Activated naive CD4-positive, alpha-beta T cell treated with anti-CD3 and anti-CD28 coated beads for 36 hours (primary cell): Measurements from ENCODE around the gene NRG3. TPM values are rescaled to one million over a fixed set of nuclear protein-coding genes. Genes with fewer than 3 reads are reported as not detected.

Experiments used
- CTCF ChIA-PET: fragments of 350-600 bp; sonication (Branson Sonifier 250); formaldehyde crosslinking; loops from one replicate; lab custom pipeline; 2021; ENCODE audit warnings: antibody characterized with exemption; lab: Charles Lee
- DNase-seq: peaks from one replicate; pipeline ENCODE4 v3.0.0-alpha.2; 2020
- H3K27ac Mint-ChIP-seq: one replicate; pipeline ENCODE4 v1.8.0; 2021; ENCODE audit warnings: mild to moderate bottlenecking, mixed read lengths
- H3K27me3 Mint-ChIP-seq: one replicate; pipeline ENCODE4 v1.8.0; 2021; ENCODE audit warnings: low read depth, mixed read lengths
- H3K36me3 Mint-ChIP-seq: one replicate; pipeline ENCODE4 v1.8.0; 2021; ENCODE audit warnings: low read depth, mixed read lengths
- H3K4me1 Mint-ChIP-seq: one replicate; pipeline ENCODE4 v1.8.0; 2021; ENCODE audit warnings: low read depth, mixed read lengths
- H3K4me3 Mint-ChIP-seq: one replicate; pipeline ENCODE4 v1.8.0; 2021; ENCODE audit warnings: mild to moderate bottlenecking, moderate library complexity, mixed read lengths
- H3K9me3 Mint-ChIP-seq: one replicate; pipeline ENCODE4 v1.8.0; 2021; ENCODE audit warnings: mixed read lengths
- intact Hi-C: fragments of 100-400 bp; cut with micrococcal nuclease; formaldehyde crosslinking; loops from one replicate; pipeline ENCODE4 v1.15.1; 2023
- total RNA-seq, 2 experiments: library from RNA; stranded (reverse); gene quantifications; one replicate each; pipeline ENCODE4 v1.2.3, GENCODE V29; 2021

The NRG3 gene
- total RNA-seq, 2 experiments from 2014 or later = not detected

- no peak for DNase-seq
- Mint-ChIP-seq H3K27me3 (no peaks in the 10 kb centered on the region), H3K9me3 (no peaks in the 10 kb centered on the region), H3K36me3 (no peaks in the 10 kb centered on the region), H3K4me3 (no peak overlapping the region), H3K4me1 (no peaks in the 10 kb centered on the region), H3K27ac (no peak overlapping the region)
- intact Hi-C loops = no loop called here
- CTCF ChIA-PET = no interaction called here
Observed at GRCh38 chr10:82453678-82454293, 578.8 kb downstream of the NRG3 start.

- Mint-ChIP-seq H3K9me3 (peaks cover 3% of the 10 kb centered on the region), H3K4me3 (no peak overlapping the region), H3K27ac (no peak overlapping the region), H3K4me1 (no peaks in the 10 kb centered on the region), H3K36me3 (no peaks in the 10 kb centered on the region), H3K27me3 (no peaks in the 10 kb centered on the region)
- intact Hi-C loops = no loop called here
- CTCF ChIA-PET = no interaction called here
- DNase-seq = no peak
Observed at GRCh38 chr10:82462910-82463551, 588.0 kb downstream of the NRG3 start.

- CTCF ChIA-PET = no interaction called here
Observed at GRCh38 chr10:82463614-82464013, 588.6 kb downstream of the NRG3 start.

GRCh38 chr10:82464191-82464818 lies 589.3 kb downstream of the NRG3 start:
- Mint-ChIP-seq H3K9me3 (peaks cover 3% of the 10 kb centered on the region), H3K36me3 (no peaks in the 10 kb centered on the region), H3K4me1 (no peaks in the 10 kb centered on the region), H3K27me3 (no peaks in the 10 kb centered on the region), H3K27ac (no peak overlapping the region), H3K4me3 (no peak overlapping the region)
- no peak for DNase-seq
- intact Hi-C loops = no loop called here
- CTCF ChIA-PET = no interaction called here

More at GRCh38 chr10:82463614-82464013, 588.6 kb downstream of the NRG3 start:
- peaks cover 3% of the 10 kb centered on the region for H3K9me3 Mint-ChIP-seq
- H3K36me3 Mint-ChIP-seq = no peaks in the 10 kb centered on the region
- no peaks in the 10 kb centered on the region for H3K4me1 Mint-ChIP-seq
- intact Hi-C loops = no loop called here
- H3K4me3 Mint-ChIP-seq = no peak overlapping the region
- DNase-seq = no peak
- H3K27me3 Mint-ChIP-seq = no peaks in the 10 kb centered on the region
- no peak overlapping the region for H3K27ac Mint-ChIP-seq

- CTCF ChIA-PET = no interaction called here
- no peak for DNase-seq
- no peaks in the 10 kb centered on the region for H3K4me1 Mint-ChIP-seq
- intact Hi-C loops = no loop called here
- H3K4me3 Mint-ChIP-seq = no peak overlapping the region
- no peak overlapping the region for H3K27ac Mint-ChIP-seq
- peaks cover 3% of the 10 kb centered on the region for H3K9me3 Mint-ChIP-seq
- no peaks in the 10 kb centered on the region for H3K36me3 Mint-ChIP-seq
- H3K27me3 Mint-ChIP-seq = no peaks in the 10 kb centered on the region
Observed at GRCh38 chr10:82464966-82465365, 590.0 kb downstream of the NRG3 start.

DNA sequence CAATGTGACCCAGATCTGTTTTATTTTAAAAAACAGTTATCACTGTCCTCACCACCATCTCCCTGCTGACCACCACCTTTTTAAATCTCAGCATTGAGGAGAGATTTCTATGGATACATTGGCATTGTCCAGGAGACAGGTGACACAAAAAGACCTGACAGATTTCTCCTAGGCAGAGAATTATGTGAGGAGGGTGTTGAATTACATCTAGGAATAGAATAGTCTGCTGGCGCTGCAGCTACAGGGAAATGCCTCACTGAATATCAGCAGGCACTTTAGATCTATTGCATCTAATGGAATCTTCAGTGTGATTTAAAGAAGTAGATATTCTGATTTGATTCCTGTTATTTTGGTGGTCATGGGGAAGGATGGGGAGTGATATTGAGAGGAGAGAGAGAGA lies 593.5 kb downstream of the NRG3 start:
- no peak for DNase-seq
- peaks cover 1% of the 10 kb centered on the region for H3K9me3 Mint-ChIP-seq
- intact Hi-C loops = no loop called here
- no peaks in the 10 kb centered on the region for H3K4me1 Mint-ChIP-seq
- H3K36me3 Mint-ChIP-seq = no peaks in the 10 kb centered on the region
- H3K4me3 Mint-ChIP-seq = no peak overlapping the region
- CTCF ChIA-PET = no interaction called here
- H3K27me3 Mint-ChIP-seq = no peaks in the 10 kb centered on the region
- H3K27ac Mint-ChIP-seq = no peak overlapping the region

GRCh38 chr10:82472406-82473335 lies 597.7 kb downstream of the NRG3 start:
- Mint-ChIP-seq H3K9me3 (peaks cover 1% of the 10 kb centered on the region), H3K27me3 (no peaks in the 10 kb centered on the region), H3K4me3 (no peak overlapping the region), H3K4me1 (no peaks in the 10 kb centered on the region), H3K27ac (no peak overlapping the region), H3K36me3 (no peaks in the 10 kb centered on the region)
- intact Hi-C loops = no loop called here
- CTCF ChIA-PET = no interaction called here
- DNase-seq = no peak

GRCh38 chr10:82477776-82478175 lies 602.8 kb downstream of the NRG3 start:
- H3K4me1 Mint-ChIP-seq = no peaks in the 10 kb centered on the region
- no peaks in the 10 kb centered on the region for H3K36me3 Mint-ChIP-seq
- intact Hi-C loops = no loop called here
- H3K9me3 Mint-ChIP-seq = peaks cover 4% of the 10 kb centered on the region
- no peak overlapping the region for H3K27ac Mint-ChIP-seq
- CTCF ChIA-PET = no interaction called here
- no peak overlapping the region for H3K4me3 Mint-ChIP-seq
- no peak for DNase-seq
- no peaks in the 10 kb centered on the region for H3K27me3 Mint-ChIP-seq

- no peak overlapping the region for H3K27ac Mint-ChIP-seq
- intact Hi-C loops = no loop called here
- no peaks in the 10 kb centered on the region for H3K36me3 Mint-ChIP-seq
- CTCF ChIA-PET = no interaction called here
- no peak for DNase-seq
- H3K9me3 Mint-ChIP-seq = peaks cover 8% of the 10 kb centered on the region
- no peak overlapping the region for H3K4me3 Mint-ChIP-seq
- H3K27me3 Mint-ChIP-seq = no peaks in the 10 kb centered on the region
- no peaks in the 10 kb centered on the region for H3K4me1 Mint-ChIP-seq
Observed at GRCh38 chr10:82492647-82493046, 617.7 kb downstream of the NRG3 start.

DNA sequence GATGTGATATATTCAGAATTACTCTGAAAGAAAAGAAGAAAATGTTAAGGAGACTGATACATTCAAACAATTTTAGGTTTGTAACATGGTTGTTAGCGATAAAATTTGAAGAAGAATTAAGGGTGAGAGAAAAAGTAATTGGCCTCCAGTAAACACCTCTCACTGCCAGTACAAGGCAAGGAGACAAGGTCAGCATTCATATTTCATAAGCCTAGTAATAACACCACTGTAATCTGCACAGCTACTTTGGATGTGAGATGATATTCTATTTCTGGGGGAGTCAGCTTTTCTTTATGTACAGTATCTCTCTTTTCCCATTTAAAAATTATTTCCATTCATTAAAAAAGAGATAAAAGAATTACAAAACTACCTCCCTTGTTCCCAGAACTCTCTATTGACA lies 621.1 kb downstream of the NRG3 start:
- DNase-seq = no peak
- Mint-ChIP-seq H3K4me1 (no peaks in the 10 kb centered on the region), H3K27ac (no peak overlapping the region), H3K9me3 (peaks cover 11% of the 10 kb centered on the region), H3K4me3 (no peak overlapping the region), H3K36me3 (no peaks in the 10 kb centered on the region), H3K27me3 (no peaks in the 10 kb centered on the region)
- intact Hi-C loops = no loop called here
- CTCF ChIA-PET = no interaction called here

- intact Hi-C loops = no loop called here
- Mint-ChIP-seq H3K4me3 (no peak overlapping the region), H3K27me3 (no peaks in the 10 kb centered on the region), H3K36me3 (no peaks in the 10 kb centered on the region), H3K4me1 (no peaks in the 10 kb centered on the region), H3K9me3 (peaks cover 10% of the 10 kb centered on the region), H3K27ac (no peak overlapping the region)
- CTCF ChIA-PET = no interaction called here
- no peak for DNase-seq
Observed at GRCh38 chr10:82497439-82497838, 622.4 kb downstream of the NRG3 start.

GRCh38 chr10:82498976-82499375 lies 624.0 kb downstream of the NRG3 start:
- peaks cover 10% of the 10 kb centered on the region for H3K9me3 Mint-ChIP-seq
- H3K4me3 Mint-ChIP-seq = no peak overlapping the region
- H3K27ac Mint-ChIP-seq = no peak overlapping the region
- H3K4me1 Mint-ChIP-seq = no peaks in the 10 kb centered on the region
- H3K27me3 Mint-ChIP-seq = no peaks in the 10 kb centered on the region
- H3K36me3 Mint-ChIP-seq = no peaks in the 10 kb centered on the region
- CTCF ChIA-PET = no interaction called here
- intact Hi-C loops = no loop called here
- DNase-seq = no peak
